ENCODE measurements around the gene ZBED3. TPM values are rescaled to one million over a fixed set of nuclear protein-coding genes. Genes with fewer than 3 reads are reported as not detected.
A peak's percentile ranks its signal among the peaks of the same experiment; 100 is the strongest.

ZBED3 gene
- total RNA-seq, 1 donor from 2014 or later = 3.6 TPM

- peak; percentile 80 for DNase-seq
Observed at GRCh38 chr5:77076961-77077828, 9.9 kb downstream of the ZBED3 start.

GRCh38 chr5:77074745-77075144, 12.3 kb downstream of the ZBED3 start:
- no peak for DNase-seq

- DNase-seq = no peak
Observed at GRCh38 chr5:77073667-77074066, 13.4 kb downstream of the ZBED3 start.

- DNase-seq = no peak
Observed at GRCh38 chr5:77066823-77067442, 20.2 kb downstream of the ZBED3 start.

- no peak for DNase-seq
Observed at GRCh38 chr5:77066184-77066583, 20.9 kb downstream of the ZBED3 start.

GRCh38 chr5:77065256-77065655, 21.8 kb downstream of the ZBED3 start:
- DNase-seq = no peak

- DNase-seq = no peak
Observed at GRCh38 chr5:77064040-77064439, 23.0 kb downstream of the ZBED3 start.

- no peak for DNase-seq
Observed at GRCh38 chr5:77046416-77047073, 40.5 kb downstream of the ZBED3 start.

- no peak for DNase-seq
Observed at GRCh38 chr5:77035950-77036349, 51.1 kb downstream of the ZBED3 start.

- DNase-seq = no peak
Observed at GRCh38 chr5:77033338-77033737, 53.7 kb downstream of the ZBED3 start.

- DNase-seq = no peak
Observed at GRCh38 chr5:77032635-77033034, 54.5 kb downstream of the ZBED3 start.

- no peak for DNase-seq
Observed at GRCh38 chr5:77031891-77032290, 55.2 kb downstream of the ZBED3 start.

- DNase-seq = peak; percentile 95
Observed at GRCh38 chr5:77030097-77031071, 56.7 kb downstream of the ZBED3 start, which contains the start of gene AGGF1. Gene AGGF1 (plus strand): TSS chr5:77030404. CDS start chr5:77030767, 363 bp downstream.

- no peak for DNase-seq
Observed at GRCh38 chr5:77029376-77029885, 57.7 kb downstream of the ZBED3 start.

GRCh38 chr5:77028631-77029375, 58.3 kb downstream of the ZBED3 start:
- no peak for DNase-seq

GRCh38 chr5:77024490-77024889, 62.6 kb downstream of the ZBED3 start:
- no peak for DNase-seq

- DNase-seq = no peak
Observed at GRCh38 chr5:77022511-77023417, 64.3 kb downstream of the ZBED3 start.

Data from dermis blood vessel endothelial cell (primary cell).